ENCODE data around the gene SCYGR4.

The SCYGR4 gene

GRCh38 chr2:227578642-227579041 is 38.7 kb upstream of the SCYGR4 start:
- no peak overlapping the region for H3K4me2 ChIP-seq (ENCODE audit: low read length)
- H3K27me3 ChIP-seq (ENCODE audit: control insufficient read depth, low read length): peaks cover 8% of the 10 kb centered on the region; the same call in 1 of the 2 replicates
- no peaks in the 10 kb centered on the region for H3K4me1 ChIP-seq (ENCODE audit: control insufficient read depth, low read length)
- H3K36me3 ChIP-seq (ENCODE audit: control insufficient read depth, low read length): no peaks in the 10 kb centered on the region
- TF ChIP-seq, protein P1, sequence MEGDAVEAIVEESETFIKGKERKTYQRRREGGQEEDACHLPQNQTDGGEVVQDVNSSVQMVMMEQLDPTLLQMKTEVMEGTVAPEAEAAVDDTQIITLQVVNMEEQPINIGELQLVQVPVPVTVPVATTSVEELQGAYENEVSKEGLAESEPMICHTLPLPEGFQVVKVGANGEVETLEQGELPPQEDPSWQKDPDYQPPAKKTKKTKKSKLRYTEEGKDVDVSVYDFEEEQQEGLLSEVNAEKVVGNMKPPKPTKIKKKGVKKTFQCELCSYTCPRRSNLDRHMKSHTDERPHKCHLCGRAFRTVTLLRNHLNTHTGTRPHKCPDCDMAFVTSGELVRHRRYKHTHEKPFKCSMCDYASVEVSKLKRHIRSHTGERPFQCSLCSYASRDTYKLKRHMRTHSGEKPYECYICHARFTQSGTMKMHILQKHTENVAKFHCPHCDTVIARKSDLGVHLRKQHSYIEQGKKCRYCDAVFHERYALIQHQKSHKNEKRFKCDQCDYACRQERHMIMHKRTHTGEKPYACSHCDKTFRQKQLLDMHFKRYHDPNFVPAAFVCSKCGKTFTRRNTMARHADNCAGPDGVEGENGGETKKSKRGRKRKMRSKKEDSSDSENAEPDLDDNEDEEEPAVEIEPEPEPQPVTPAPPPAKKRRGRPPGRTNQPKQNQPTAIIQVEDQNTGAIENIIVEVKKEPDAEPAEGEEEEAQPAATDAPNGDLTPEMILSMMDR (IDR thresholded peaks at IDR 0.05; ENCODE audit: low read depth, low read length, poor library complexity, severe bottlenecking): no peak
- no peak for TF ChIP-seq EZH2phosphoT487 (IDR thresholded peaks at IDR 0.05; ENCODE audit: borderline replicate concordance, low read length)
- H3K9me2 ChIP-seq (replicated peaks; ENCODE audit: control insufficient read depth, low read length): no peaks in the 10 kb centered on the region
- peaks cover 8% of the 10 kb centered on the region for H3K9me3 ChIP-seq (ENCODE audit: control insufficient read depth, insufficient read depth, low read length)
- H3F3A ChIP-seq (ENCODE audit: control insufficient read depth, insufficient read depth): no peaks in the 10 kb centered on the region
- H4K20me1 ChIP-seq (ENCODE audit: control insufficient read depth, insufficient read depth, low read depth, low read length): no peaks in the 10 kb centered on the region
- no peaks in the 10 kb centered on the region for H3K79me2 ChIP-seq (ENCODE audit: control insufficient read depth, low read length)
- no peak overlapping the region for H3K4me3 ChIP-seq (ENCODE audit: low read length)
- H3K27ac ChIP-seq (ENCODE audit: low read depth, low read length): no peak overlapping the region

DNA sequence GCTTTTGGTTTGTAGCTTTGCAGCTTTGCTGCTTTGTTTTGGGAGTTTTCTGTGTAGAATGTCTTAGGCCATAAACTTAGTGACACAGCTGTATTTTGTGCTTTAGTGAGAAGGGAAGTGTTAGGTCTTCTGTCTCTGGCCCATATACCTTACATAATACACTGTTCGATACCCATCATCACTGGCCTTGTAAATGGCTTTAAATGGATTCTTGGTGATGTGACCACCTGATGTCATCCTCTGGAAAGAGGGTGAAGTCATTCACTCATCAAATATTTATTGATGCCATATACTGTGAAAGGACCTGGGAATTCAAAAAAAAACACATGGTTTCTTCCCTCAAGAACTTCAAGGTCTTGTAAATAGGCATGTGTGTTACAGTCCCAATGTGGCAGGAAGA is 37.5 kb upstream of the SCYGR4 start:
- no peak overlapping the region for H3K4me3 ChIP-seq (ENCODE audit: low read length)
- no peaks in the 10 kb centered on the region for H3K36me3 ChIP-seq (ENCODE audit: control insufficient read depth, low read length)
- H3K4me2 ChIP-seq (ENCODE audit: low read length): no peak overlapping the region
- no peaks in the 10 kb centered on the region for H4K20me1 ChIP-seq (ENCODE audit: control insufficient read depth, insufficient read depth, low read depth, low read length)
- H3F3A ChIP-seq (ENCODE audit: control insufficient read depth, insufficient read depth): no peaks in the 10 kb centered on the region
- H3K79me2 ChIP-seq (ENCODE audit: control insufficient read depth, low read length): no peaks in the 10 kb centered on the region
- H3K27me3 ChIP-seq (ENCODE audit: control insufficient read depth, low read length): peaks cover 8% of the 10 kb centered on the region; the same call in 1 of the 2 replicates
- peaks cover 8% of the 10 kb centered on the region for H3K9me3 ChIP-seq (ENCODE audit: control insufficient read depth, insufficient read depth, low read length)
- no peak for TF ChIP-seq EZH2phosphoT487 (IDR thresholded peaks at IDR 0.05; ENCODE audit: borderline replicate concordance, low read length)
- TF ChIP-seq, protein P1 (IDR thresholded peaks at IDR 0.05; ENCODE audit: low read depth, low read length, poor library complexity, severe bottlenecking): no peak
- no peak overlapping the region for H3K27ac ChIP-seq (ENCODE audit: low read depth, low read length)
- no peaks in the 10 kb centered on the region for H3K9me2 ChIP-seq (replicated peaks; ENCODE audit: control insufficient read depth, low read length)
- no peaks in the 10 kb centered on the region for H3K4me1 ChIP-seq (ENCODE audit: control insufficient read depth, low read length)

- H3K4me2 ChIP-seq (ENCODE audit: low read length): no peak overlapping the region
- H3K4me3 ChIP-seq (ENCODE audit: low read length): no peak overlapping the region
- H3K9me2 ChIP-seq (replicated peaks; ENCODE audit: control insufficient read depth, low read length): no peaks in the 10 kb centered on the region
- peaks cover 8% of the 10 kb centered on the region for H3K9me3 ChIP-seq (ENCODE audit: control insufficient read depth, insufficient read depth, low read length)
- H4K20me1 ChIP-seq (ENCODE audit: control insufficient read depth, insufficient read depth, low read depth, low read length): no peaks in the 10 kb centered on the region
- TF ChIP-seq, protein P1 (IDR thresholded peaks at IDR 0.05; ENCODE audit: low read depth, low read length, poor library complexity, severe bottlenecking): no peak
- no peak for TF ChIP-seq EZH2phosphoT487 (IDR thresholded peaks at IDR 0.05; ENCODE audit: borderline replicate concordance, low read length)
- H3K27me3 ChIP-seq (ENCODE audit: control insufficient read depth, low read length): peaks cover 5% of the 10 kb centered on the region; the same call in 1 of the 2 replicates
- no peaks in the 10 kb centered on the region for H3K79me2 ChIP-seq (ENCODE audit: control insufficient read depth, low read length)
- H3K27ac ChIP-seq (ENCODE audit: low read depth, low read length): no peak overlapping the region
- no peaks in the 10 kb centered on the region for H3K36me3 ChIP-seq (ENCODE audit: control insufficient read depth, low read length)
- no peaks in the 10 kb centered on the region for H3K4me1 ChIP-seq (ENCODE audit: control insufficient read depth, low read length)
- no peaks in the 10 kb centered on the region for H3F3A ChIP-seq (ENCODE audit: control insufficient read depth, insufficient read depth)
Measured at GRCh38 chr2:227582369-227582768, 34.9 kb upstream of the SCYGR4 start.
